Activated CD8-positive, alpha-beta memory T cell treated with anti-CD3 and anti-CD28 coated beads for 4 hours (primary cell): ENCODE data around the gene SLC35C1.
"Not testable (repeated sequence)": the region's sequence is repeated elsewhere in the genome, so short reads cannot be mapped to it uniquely, and the experiment has no call there.

ENCODE experiments used
- DNase-seq, 2 donors: peaks; one replicate each; pipeline ENCODE4 v3.0.0-alpha.2; 2020; ENCODE audit warnings: low read depth in 2 of 2

The SLC35C1 gene

GRCh38 chr11:45788887-45789286 lies 16.1 kb upstream of the SLC35C1 start:
- no peak for DNase-seq

DNA sequence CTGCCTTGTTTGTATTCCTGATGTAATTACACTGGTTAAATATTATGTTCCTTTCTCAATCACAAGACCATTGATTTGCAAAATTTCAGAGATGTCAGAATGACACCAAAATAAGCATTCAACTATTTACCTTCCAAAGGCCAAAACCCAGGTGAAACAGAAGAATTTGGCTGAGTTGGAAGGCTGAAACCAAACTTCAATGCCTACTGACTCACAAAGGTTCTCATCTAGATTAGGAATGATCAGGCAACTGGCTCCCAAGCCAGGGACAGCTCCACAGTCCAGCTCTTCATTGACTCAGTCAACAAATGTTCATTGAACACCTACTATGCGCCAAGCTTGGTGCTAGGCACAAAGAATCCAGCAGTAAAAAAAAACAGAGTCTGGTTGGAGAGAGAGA lies 13.4 kb upstream of the SLC35C1 start:
- DNase-seq = no peak

DNA sequence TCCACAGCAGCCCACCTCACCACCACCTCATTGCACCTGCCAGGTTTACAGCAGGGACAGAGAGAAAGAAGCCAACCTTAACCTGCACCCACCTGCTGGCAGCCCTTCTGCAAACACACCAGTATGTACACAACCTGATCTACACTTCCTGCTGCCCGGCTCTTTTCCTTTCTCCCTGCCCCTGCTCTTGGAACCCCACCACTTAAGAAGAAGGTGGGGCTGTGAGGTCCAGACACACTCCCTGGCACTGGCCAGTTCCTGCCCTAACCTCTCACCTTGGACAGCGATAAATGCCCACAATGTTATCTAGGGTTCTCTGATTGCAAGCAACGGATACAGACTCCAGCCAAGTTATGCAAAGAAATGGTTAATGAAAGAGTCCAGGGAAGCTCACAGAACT lies 10.8 kb upstream of the SLC35C1 start:
- DNase-seq = no peak

- no peak for DNase-seq
Measured at GRCh38 chr11:45795379-45795778, 9.6 kb upstream of the SLC35C1 start.

DNA sequence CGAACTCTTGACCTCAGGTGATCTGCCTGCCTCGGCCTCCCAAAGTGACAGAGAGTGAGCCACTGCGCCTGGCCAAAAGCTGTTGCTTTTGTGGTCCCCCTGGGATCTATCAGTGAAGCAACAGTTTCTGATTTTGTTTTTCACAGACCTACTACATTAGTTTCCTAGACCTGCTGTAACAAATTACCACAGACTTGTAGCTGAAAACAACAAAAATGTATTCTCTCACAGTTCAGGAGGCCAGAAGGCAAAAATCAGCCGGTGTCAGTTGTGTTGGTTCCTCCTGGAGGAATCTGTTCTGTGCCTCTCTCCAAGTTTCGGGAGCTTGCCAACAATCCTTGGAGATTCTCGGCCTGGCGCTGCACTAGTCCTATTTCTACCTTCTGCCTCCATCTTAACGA lies 8.5 kb upstream of the SLC35C1 start:
- DNase-seq = no peak

DNA sequence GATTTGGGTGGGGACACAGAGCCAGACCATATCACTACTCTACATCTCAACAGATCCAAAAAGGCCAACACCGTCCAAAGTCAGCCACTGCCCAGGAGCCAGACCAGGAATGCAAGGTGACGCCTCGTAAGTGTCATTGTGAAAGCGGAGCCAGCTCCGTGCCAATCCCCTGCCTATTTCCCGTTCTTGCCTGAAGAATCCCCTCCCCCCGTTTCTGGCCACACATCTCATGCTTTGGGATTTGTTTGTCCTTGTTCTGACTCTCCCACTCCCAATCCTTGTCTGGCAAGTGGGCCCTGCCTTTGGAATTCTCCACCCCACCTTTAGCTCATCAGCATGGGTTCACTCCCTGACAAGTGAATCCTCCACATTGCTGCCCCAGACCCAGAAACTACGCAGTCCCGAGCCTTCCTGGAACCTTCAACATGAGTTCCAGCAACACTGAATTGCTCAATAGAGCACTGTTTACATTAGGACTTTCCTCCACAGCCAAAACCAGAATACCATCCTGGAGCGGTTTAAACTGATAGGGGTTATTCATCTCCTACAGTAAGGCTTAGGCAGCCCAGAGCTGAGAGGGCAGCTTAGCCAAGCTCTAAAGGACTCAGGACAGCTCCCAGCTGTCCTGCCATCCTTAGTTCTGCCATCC lies 6.0 kb upstream of the SLC35C1 start:
- DNase-seq = no peak

DNA sequence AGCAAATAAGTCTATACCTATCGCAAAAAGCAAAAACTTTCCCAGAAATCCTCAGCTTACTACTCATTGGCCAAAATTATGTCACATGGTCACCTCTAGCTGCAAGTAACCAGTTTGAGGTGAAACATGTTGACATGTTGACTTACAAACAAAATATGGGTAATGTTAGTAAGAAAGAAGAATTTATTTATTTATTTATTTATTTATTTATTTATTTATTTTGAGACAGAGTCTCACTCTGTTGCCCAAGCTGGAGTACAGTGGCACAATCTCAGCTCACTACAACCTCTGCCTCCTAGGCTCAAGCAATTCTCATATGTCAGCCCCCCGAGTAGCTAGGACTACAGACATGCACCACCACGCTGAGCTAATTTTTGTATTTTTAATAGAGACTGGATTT lies 5.4 kb upstream of the SLC35C1 start:
- no peak for DNase-seq

DNA sequence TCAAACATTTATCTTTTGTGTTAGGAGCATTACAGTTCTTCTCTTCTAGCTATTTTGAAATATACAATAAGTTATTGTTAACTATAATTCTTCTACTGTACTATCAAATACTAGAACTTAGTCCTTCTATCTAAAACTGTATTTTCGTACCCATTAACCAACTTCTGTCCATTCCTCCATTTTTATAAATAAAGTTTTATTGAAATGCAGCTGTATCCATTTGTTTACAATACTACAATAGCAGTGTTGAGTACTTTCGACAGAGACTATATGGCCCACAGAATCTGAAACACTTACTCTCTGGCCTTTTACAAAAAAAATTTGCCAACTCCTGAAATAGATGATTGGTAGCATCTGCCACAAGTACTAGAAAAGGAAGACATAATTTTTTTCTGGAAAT lies 4.7 kb upstream of the SLC35C1 start:
- no peak for DNase-seq

DNA sequence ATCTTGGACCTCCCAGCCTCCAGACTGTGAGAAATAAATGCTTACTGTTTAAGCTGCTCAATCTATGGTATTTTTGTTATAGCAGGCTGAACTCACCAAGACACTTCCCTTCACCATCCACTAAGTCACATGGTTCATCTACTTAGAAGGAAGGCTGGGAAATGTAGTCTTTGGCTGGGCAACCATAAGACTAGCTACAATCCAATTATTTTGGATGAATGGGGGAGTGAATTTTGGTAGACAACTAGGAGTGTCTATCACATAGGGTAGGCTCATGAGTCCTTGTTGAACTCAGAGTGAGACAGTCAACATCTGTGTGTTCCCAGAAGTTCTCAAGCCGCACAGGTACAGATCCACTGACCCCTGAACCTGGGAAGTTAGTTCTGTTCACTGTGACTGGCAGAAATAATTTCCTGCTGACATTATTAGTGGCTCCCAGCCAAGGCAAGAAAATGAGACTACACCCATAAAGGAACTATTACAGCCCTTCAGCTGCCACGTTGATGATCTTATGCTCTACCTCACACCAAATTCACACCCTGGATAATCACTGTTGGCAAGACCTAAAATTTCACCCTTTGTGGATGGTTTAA lies 3.1 kb upstream of the SLC35C1 start:
- DNase-seq = no peak

- no peak for DNase-seq
Measured at GRCh38 chr11:45802531-45803317, 2.2 kb upstream of the SLC35C1 start.

DNA sequence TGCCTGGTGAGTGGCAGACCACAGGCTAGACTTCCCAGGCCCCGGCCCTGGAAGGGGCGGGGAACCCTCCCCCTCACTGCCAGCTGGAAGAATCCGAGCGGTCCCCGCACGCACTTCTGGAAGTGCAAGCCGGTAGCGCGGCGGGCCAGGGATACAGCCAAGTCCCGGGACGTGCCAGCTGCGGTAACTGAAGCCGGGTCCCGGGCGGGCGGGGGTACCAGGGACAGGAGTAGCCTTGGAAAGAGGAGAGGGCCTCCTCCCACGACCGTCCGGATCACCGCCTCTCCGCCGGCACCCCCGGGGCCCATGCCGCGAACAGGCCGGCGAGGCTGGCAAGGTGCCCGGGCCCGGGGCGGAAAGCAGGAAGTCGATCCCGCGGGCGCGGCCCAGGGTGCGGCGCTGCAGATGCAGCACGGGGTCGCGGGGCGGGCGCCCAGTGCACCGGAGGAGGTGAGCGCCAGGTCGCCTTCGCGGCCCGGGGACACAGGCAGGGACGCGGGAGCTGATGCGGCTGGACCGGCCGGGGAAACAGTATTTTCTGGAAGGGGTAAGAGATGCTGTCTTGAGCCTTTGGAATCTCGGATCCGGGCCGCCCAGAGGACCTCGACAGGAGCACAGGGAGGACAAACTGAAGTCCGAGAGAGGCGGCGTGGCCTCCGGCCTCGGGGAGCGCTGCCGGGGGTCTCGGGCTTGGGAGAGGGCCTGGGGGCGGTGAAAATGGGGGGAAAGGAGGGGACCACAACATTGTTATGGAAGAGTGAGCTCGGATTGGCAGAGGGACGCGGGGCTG lies 783 bp upstream of the SLC35C1 start:
- DNase-seq = peak; percentile 30 to 31

- no peak for DNase-seq
Measured at GRCh38 chr11:45805305-45806071, 539 bp downstream of the SLC35C1 start.

- no peak for DNase-seq
Measured at GRCh38 chr11:45806072-45806933, 1.4 kb downstream of the SLC35C1 start.

GRCh38 chr11:45806937-45807791 lies 2.2 kb downstream of the SLC35C1 start:
- no peak for DNase-seq

DNA sequence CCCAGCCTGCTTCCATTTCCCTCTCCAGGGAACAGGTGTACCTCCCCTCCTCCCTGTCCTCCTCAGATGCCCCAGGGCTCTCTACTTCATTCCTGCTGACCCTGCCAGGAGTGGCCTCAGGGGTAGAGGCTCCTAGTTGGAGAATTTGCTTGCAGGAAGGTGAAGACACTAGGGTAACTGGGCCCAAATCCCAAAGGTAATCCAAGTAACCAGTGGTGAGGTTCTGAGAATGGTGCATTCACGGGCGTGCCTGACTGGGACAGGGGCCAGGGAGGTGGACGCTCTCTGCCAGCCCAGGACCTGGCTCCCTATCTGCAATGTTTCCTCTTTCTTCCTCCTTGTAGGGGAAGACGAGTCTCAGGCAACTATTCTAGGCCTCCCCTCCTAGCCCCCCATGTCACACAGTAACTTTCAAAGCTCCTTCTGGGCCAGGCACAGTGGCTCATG lies 2.9 kb downstream of the SLC35C1 start:
- DNase-seq = no peak

DNA sequence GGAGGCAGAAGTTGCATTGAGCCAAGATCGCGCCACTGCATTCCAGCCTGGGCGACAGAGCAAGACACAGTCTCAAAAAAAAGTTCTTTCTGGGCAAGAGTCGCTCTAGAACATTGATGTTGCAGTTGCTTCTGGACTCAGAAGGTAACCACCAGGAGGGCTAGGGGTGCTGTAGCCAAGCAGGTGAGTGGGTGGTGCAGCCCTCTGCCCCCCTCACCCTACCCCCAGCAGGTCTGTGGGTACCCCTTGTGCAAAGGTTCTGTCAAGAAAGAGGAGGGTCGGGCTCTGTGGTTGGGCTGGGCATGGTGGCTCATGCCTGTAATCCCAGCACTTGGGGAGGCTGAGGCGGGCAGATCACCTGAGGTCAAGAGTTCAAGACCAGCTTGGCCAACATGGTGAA lies 3.5 kb downstream of the SLC35C1 start:
- DNase-seq = not testable (repeated sequence)

- DNase-seq = no peak
Measured at GRCh38 chr11:45809456-45810395, 4.8 kb downstream of the SLC35C1 start.

- DNase-seq = no peak
Measured at GRCh38 chr11:45810431-45811108, 5.6 kb downstream of the SLC35C1 start.
